ENCODE data around the gene TMBIM6.

TMBIM6 gene

GRCh38 chr12:49741882-49742620 lies 694 bp downstream of the TMBIM6 start (continued):
- TF ChIP-seq ZNF223 (tag by site-specific recombination; IDR thresholded peaks at IDR 0.05): no peak
- TF ChIP-seq ZNF837 (tag by site-specific recombination; IDR thresholded peaks at IDR 0.05): no peak
- TF ChIP-seq ZNF596 (tag by site-specific recombination; IDR thresholded peaks at IDR 0.05): no peak
- no peak for TF ChIP-seq GLI2 (tag by site-specific recombination; IDR thresholded peaks at IDR 0.05; ENCODE audit: borderline replicate concordance, low read depth)
- TF ChIP-seq ZFHX2 (tag by site-specific recombination; conservative IDR thresholded peaks at IDR 0.05): peak; percentile 80
- TF ChIP-seq ZNF510 (tag by site-specific recombination; IDR thresholded peaks at IDR 0.05; ENCODE audit: insufficient replicate concordance): no peak
- TF ChIP-seq CTCF (tag by site-specific recombination; IDR thresholded peaks at IDR 0.05): no peak
- TF ChIP-seq ZNF549 (tag by site-specific recombination; IDR thresholded peaks at IDR 0.05): no peak
- no peak for TF ChIP-seq ZNF677 (tag by site-specific recombination; IDR thresholded peaks at IDR 0.05)
- no peak for TF ChIP-seq ZNF26 (tag by site-specific recombination; IDR thresholded peaks at IDR 0.05)
- TF ChIP-seq PRDM2 (tag by site-specific recombination; IDR thresholded peaks at IDR 0.05; ENCODE audit: borderline replicate concordance): 0 out of 2 replicates have a peak, but pooled peaks have one; percentile 24
- TF ChIP-seq ZNF140 (tag by site-specific recombination; IDR thresholded peaks at IDR 0.05): no peak
- TF ChIP-seq ZNF175 (tag by site-specific recombination; IDR thresholded peaks at IDR 0.05): no peak
- TF ChIP-seq MYNN (tag by site-specific recombination; IDR thresholded peaks at IDR 0.05; ENCODE audit: borderline replicate concordance): no peak
- no peak for TF ChIP-seq ZBTB6 (tag by site-specific recombination; IDR thresholded peaks at IDR 0.05)
- TF ChIP-seq GFI1B (tag by site-specific recombination; IDR thresholded peaks at IDR 0.05): no peak
- no peak for TF ChIP-seq ZNF350 (tag by site-specific recombination; IDR thresholded peaks at IDR 0.05)
- 0 out of 2 replicates have a peak, but pooled peaks have one; percentile 31 for TF ChIP-seq ZNF2 (tag by site-specific recombination; IDR thresholded peaks at IDR 0.05)
- TF ChIP-seq INSM2 (tag by site-specific recombination; IDR thresholded peaks at IDR 0.05): 0 out of 2 replicates have a peak, but pooled peaks have one; percentile 5
- TF ChIP-seq ZNF174 (tag by site-specific recombination; IDR thresholded peaks at IDR 0.05): no peak
- no peak for TF ChIP-seq ZNF571 (tag by site-specific recombination; IDR thresholded peaks at IDR 0.05)
- peak; percentile 30; the same call in 1 of the 2 replicates for TF ChIP-seq ZNF24 (tag by site-specific recombination; IDR thresholded peaks at IDR 0.05)
- TF ChIP-seq HOXD13 (CRISPR knock-in tag; IDR thresholded peaks at IDR 0.05; ENCODE audit: borderline replicate concordance): no peak
- TF ChIP-seq PATZ1 (tag by site-specific recombination; IDR thresholded peaks at IDR 0.05): peak; percentile 90
- no peak for TF ChIP-seq ZNF514 (tag by site-specific recombination; IDR thresholded peaks at IDR 0.05)
- TF ChIP-seq ZNF16 (tag by site-specific recombination; IDR thresholded peaks at IDR 0.05; ENCODE audit: low read depth): no peak
